Measurements from ENCODE around the gene MYO9B. TPM values are rescaled to one million over a fixed set of nuclear protein-coding genes. Genes with fewer than 3 reads are reported as not detected.
"Not testable (repeated sequence)": the region's sequence is repeated elsewhere in the genome, so short reads cannot be mapped to it uniquely, and the experiment has no call there.

MYO9B gene
- total RNA-seq, 1 donor from 2014 or later: 27.5 TPM

GRCh38 chr19:17183271-17183761 lies 107.7 kb downstream of the MYO9B start:
- DNase-seq: no peak

DNA sequence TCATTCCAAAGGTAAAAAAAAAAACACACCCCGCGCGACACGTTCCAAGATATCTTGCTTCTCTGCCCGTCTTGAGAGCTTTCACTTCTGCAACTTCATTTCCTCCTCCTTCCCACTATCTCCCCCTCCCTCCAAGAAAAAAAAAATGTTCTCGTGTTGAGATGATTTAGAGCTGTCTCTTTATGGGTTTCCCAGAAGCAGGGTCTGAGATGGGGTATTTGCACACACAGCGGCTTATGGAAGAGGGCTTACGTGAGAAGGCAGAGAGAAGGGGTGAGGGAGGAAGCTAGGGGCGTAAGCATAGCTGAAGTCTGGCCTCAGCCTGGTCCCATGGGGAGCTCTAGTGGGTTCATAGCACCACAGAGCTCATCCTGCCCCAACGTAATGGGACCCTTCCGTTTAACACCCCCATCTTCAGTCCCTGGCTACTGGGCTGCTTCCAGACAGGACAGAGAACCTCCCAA lies 108.3 kb downstream of the MYO9B start:
- peak; percentile 30 for DNase-seq

GRCh38 chr19:17184371-17184841 lies 108.8 kb downstream of the MYO9B start:
- no peak for DNase-seq

DNA sequence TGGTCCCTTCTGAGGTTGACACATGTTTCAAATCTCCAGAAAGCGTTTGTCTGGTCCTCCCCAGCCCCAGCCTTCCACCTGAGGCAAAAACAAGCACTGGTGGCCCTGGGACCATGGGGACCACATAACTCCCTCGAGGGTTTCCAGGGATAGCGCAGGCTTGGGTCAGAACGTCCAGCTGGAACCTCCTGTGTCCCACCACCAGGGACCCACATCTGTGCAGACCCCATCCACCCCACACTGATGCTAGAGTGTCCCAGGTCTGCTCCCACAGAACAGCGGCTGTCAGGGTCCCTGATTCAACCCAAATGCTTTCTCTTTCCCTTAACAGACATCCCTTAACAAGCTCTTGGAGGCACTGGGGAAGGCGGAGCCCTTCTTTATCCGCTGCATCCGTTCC lies 110.0 kb downstream of the MYO9B start:
- DNase-seq: no peak

GRCh38 chr19:17191736-17192135 lies 116.2 kb downstream of the MYO9B start:
- DNase-seq: not testable (repeated sequence)

DNA sequence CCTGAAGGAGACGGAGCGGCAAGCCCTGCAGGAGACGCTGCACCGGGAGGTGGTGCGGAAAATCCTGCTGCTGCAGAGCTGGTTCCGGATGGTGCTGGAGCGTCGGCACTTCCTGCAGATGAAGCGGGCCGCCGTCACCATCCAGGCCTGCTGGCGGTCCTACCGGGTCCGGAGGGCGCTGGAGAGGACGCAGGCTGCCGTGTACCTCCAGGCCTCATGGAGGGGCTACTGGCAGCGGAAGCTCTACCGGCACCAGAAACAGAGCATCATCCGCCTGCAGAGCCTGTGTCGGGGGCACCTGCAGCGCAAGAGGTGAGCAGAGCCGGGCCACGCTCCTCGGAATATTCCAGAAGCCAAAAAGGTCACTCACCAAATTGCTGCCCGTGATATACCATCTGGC lies 117.2 kb downstream of the MYO9B start:
- DNase-seq: no peak

GRCh38 chr19:17194608-17195007 lies 119.0 kb downstream of the MYO9B start:
- DNase-seq: no peak

DNA sequence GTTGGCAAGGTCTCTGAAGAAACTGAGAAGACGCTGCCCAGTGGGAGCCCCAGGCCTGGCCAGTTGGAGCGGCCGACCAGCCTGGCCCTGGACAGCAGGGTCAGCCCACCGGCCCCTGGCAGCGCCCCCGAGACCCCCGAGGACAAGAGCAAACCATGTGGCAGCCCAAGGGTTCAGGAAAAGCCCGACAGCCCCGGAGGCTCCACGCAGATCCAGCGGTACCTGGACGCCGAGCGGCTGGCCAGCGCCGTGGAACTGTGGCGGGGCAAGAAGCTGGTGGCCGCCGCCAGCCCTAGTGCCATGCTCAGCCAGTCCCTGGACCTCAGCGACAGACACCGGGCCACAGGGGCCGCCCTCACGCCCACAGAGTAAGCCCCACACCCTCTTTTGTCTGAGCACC lies 119.5 kb downstream of the MYO9B start:
- DNase-seq: no peak

- DNase-seq: no peak
These were observed 121.0 kb downstream of the MYO9B start for GRCh38 chr19:17196610-17197009.

DNA sequence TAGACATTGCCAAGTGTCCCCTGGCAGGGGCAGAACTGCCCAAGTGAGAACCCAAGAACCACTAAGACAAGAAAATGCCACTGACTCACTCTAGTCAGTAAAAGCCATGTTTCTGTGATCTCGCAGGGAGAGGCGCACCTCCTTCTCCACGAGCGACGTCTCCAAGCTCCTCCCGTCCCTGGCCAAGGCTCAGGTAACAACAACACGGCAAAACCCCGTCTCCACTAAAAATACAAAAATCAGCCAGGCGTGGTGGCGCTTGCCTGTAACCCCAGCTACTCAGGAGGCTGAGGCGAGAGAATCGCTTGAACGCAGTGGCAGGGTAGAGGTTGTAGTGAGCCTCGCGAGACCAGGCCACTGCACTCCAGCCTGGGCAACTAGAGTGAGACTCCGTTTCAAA lies 122.1 kb downstream of the MYO9B start:
- DNase-seq: no peak

GRCh38 chr19:17200408-17201079 lies 125.0 kb downstream of the MYO9B start:
- no peak for DNase-seq

- DNase-seq: no peak
These were observed 126.7 kb downstream of the MYO9B start for GRCh38 chr19:17202249-17202648.

DNA sequence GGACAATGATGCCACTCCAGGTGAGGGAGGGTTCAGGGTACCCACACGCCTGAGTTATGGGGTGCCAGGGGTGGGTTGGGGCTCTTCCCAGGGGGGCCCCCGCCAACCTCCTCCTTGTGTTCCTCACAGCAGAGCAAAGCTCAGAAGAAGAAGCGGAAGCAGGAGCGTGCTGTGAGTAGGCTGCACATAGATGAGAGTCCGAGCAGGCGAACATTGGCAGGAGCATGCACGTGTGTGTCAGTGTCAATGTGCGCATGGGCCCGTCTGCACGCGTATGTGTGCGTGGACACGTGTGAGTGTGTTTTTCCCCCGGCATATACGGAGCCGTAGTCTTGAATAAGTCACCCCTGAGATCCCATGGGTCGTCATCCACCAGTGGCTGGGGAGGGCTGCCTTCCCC lies 127.1 kb downstream of the MYO9B start:
- DNase-seq: no peak

DNA sequence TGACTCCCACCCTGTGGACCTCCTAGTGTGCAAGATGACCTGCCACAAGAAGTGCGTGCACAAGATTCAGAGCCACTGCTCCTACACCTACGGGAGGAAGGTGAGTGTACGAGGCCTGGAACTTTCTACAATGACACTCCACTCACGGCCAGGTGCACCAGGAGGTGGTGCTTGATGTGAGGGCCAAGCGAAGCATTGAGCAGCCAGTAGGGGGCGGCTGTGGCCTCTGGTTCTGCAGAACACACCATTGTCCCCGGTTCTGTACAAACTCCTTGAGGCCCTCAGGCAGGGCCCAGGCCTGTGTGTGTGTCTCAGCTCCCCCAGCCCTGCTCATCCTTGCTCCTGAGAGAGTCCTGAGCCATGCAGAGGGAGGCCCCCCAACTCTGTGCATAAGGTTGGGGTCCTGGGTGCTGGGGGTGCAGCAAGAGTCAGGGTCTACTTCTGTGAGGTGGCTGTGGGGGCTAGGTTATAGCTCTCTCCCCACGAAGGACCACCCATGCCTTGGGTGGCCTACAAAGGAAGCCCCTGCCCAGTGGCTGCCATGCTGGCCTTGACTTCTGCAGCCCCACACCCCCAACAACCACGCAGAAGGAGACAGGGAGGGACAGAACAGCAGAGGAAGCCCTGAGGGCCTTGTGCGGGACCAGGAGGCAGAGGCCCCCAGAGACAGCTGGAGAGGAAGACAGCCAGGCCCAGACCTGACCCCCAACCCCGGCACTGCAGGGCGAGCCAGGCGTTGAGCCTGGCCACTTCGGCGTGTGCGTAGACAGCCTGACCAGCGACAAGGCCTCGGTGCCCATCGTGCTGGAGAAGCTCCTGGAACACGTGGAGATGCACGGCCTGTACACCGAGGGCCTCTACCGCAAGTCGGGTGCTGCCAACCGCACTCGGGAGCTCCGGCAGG lies 129.9 kb downstream of the MYO9B start:
- DNase-seq: peak; percentile 25

GRCh38 chr19:17206736-17207581 lies 131.4 kb downstream of the MYO9B start:
- DNase-seq: no peak

DNA sequence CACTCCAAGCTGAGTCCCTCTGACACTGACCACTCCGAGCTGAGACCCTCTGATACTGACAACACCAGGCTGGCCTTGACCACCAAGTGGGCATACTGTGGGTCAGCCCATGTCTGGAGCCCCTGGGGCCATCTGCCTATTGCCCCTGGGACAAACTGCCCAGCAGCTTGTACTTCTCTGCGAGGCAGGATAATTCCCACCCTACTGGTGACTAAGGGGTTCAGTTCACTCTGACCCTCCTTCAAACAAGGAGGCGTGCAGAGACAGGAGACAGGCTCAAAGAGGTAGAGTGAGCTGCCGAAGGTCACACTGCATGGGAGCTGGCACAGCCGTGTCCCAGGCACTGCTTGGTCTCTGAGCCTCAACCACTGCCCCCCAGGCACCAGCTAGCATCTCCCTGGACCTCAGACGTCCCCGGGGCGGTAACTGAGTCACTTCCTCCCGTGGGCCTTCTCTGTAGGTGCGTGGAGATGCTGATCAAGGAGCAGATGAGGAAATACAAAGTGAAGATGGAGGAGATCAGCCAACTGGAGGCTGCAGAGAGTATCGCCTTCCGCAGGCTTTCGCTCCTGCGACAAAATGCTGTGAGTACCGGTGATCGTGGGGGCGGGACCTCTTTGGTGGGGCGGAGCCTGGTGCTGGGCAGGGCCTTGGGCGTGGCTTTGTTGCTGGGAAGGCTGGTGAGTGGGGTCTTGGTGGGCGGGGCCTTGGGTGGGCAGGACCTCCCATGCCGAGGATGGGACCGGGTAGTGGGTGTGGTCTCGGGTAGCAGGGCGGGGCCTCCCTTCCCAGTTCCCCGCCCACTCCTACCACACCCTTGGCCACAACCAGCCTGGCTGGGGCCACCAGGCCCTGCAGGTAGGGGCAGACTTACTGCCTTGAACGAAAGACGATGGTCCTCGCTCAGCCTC lies 133.8 kb downstream of the MYO9B start:
- DNase-seq: no peak

DNA sequence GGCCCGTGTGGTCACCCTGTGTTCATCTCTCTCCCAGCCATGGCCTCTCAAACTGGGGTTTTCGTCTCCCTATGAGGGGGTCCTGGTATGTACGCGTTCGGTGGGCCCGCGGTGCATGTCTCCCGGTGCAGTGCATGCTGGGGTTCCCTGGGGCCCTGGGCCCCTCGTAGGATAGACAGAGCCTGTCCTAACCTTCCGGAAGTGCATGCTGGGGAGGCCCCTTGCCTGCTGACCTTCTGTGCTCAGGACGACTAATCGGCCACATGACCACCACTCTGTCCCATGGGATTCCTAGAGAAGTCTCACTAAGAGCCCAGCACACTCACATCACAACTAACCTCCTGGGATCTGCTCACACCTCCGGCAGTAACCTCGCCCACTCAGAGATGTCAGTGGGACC lies 134.7 kb downstream of the MYO9B start:
- no peak for DNase-seq

- DNase-seq: no peak
These were observed 136.2 kb downstream of the MYO9B start for GRCh38 chr19:17211547-17212446.

DNA sequence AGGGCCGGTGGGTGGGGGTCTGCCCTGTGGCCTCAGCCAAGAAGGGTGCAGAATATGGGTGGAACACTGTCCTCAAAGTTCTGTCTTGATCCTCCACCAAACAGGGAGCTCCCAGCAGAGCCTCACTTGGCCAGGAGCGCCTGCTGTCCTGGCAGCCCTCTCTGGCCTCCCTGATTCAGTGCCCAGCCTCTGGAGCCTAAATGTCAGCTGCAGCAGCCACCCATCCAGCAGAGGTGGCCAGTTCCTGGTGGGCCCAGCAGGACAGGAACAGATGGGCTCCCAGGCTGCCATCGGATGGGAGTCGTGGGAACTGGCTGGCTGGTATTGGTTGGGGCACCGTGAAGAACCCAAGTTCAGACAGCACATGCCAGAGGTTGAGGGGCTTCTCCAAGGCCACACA lies 137.8 kb downstream of the MYO9B start:
- DNase-seq: no peak

DNA sequence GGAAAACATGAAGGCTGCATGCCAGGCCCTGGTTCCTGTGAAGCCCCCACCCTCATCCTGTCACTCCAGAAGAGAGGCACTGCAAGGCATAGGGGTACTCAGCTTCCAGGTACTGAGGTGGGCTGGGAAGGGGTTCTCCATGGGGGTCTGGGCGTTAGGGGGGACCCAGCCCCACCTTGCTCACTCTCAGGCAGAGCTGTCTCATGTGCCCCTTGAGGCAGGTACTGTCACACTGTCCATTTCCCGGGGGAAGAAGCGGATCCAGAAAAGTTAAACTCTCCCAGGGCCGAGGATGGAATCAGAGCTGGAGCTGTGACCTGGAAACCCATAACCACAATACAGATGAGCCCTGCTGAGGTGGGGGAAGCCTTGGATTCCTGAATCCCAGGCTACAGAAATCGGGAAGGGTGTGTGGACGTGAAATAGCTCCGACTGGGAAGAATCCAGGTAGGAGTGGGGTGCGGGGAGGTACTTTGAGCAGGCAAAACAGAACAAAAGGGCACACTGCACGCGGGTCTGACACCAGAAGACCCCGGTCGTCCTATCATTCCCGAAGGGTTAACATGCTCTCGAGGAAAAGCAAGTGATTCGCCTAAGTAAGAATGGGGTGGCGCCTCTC lies 139.0 kb downstream of the MYO9B start:
- no peak for DNase-seq
